ENCODE results near the gene APH1A. TPM values are rescaled to one million over a fixed set of nuclear protein-coding genes. Genes with fewer than 3 reads are reported as not detected.

APH1A gene
- total RNA-seq, 1 experiment from 2014 or later, result 130 TPM

DNA sequence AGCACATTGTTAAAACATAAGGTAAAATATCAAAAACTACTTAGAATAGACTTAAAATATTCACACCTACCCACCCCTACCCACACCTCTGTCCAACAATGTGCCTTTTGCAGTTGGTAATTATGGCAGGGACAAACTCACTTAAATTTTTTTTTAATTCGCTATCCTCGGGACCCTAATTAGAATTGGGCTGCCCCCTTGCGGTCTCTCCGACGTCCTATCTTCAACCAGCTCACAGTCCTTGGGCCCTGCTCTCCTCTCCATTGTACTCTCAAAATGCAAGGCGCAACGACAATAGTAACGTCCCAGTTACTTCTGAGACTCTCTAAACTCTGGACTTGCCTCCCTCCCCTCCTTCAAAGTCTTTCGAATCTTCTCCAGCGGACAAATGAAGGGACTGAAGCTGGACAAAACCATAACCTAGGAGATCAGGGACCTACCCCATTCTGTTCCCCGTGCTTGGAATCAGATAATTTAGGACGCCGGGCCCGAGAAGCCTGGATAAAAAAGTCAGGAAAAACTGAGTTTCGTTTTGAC is 12.5 kb upstream of the APH1A start:
- no peaks in the 10 kb centered on the region for H3K9me3 ChIP-seq (ENCODE audit: low read length)
- H3K4me2 ChIP-seq (ENCODE audit: low read depth, low read length, poor library complexity, severe bottlenecking), result peak overlapping the region; percentile 18
- H2AFZ ChIP-seq (ENCODE audit: low read length), result no peak overlapping the region
- H4K20me1 ChIP-seq (ENCODE audit: insufficient read depth, low read depth, low read length), result no peaks in the 10 kb centered on the region
- no peaks in the 10 kb centered on the region for H3K9me2 ChIP-seq (replicated peaks; ENCODE audit: insufficient read depth, low read length)
- H3K79me2 ChIP-seq (ENCODE audit: low read length), result no peaks in the 10 kb centered on the region
- peaks cover 10% of the 10 kb centered on the region; the same call in 1 of the 2 replicates for H3K4me1 ChIP-seq (ENCODE audit: low read length)
- no peaks in the 10 kb centered on the region for H3K27me3 ChIP-seq (ENCODE audit: low read length)
- no peaks in the 10 kb centered on the region for H3K36me3 ChIP-seq (ENCODE audit: insufficient read depth, low read length)
- H3K4me3 ChIP-seq (ENCODE audit: low read length), result no peak overlapping the region
- no peak overlapping the region for H3K9ac ChIP-seq (ENCODE audit: low read length)
- no peak overlapping the region for H3K27ac ChIP-seq (ENCODE audit: low read length)
- DNase-seq, result peak; percentile 89

GRCh38 chr1:150280138-150280707 is 11.4 kb upstream of the APH1A start:
- Histone ChIP-seq H3K9me2 (replicated peaks; ENCODE audit: insufficient read depth, low read length) (no peaks in the 10 kb centered on the region), H3K4me3 (ENCODE audit: low read length) (no peak overlapping the region), H3K9ac (ENCODE audit: low read length) (no peak overlapping the region), H3K27me3 (ENCODE audit: low read length) (no peaks in the 10 kb centered on the region), H3K27ac (ENCODE audit: low read length) (no peak overlapping the region), H4K20me1 (ENCODE audit: insufficient read depth, low read depth, low read length) (no peaks in the 10 kb centered on the region), H2AFZ (ENCODE audit: low read length) (no peak overlapping the region), H3K4me2 (ENCODE audit: low read depth, low read length, poor library complexity, severe bottlenecking) (no peak overlapping the region), H3K4me1 (ENCODE audit: low read length) (peaks cover 8% of the 10 kb centered on the region; the same call in 1 of the 2 replicates), H3K36me3 (ENCODE audit: insufficient read depth, low read length) (no peaks in the 10 kb centered on the region), H3K79me2 (ENCODE audit: low read length) (no peaks in the 10 kb centered on the region), H3K9me3 (ENCODE audit: low read length) (no peaks in the 10 kb centered on the region)
- DNase-seq, result no peak

DNA sequence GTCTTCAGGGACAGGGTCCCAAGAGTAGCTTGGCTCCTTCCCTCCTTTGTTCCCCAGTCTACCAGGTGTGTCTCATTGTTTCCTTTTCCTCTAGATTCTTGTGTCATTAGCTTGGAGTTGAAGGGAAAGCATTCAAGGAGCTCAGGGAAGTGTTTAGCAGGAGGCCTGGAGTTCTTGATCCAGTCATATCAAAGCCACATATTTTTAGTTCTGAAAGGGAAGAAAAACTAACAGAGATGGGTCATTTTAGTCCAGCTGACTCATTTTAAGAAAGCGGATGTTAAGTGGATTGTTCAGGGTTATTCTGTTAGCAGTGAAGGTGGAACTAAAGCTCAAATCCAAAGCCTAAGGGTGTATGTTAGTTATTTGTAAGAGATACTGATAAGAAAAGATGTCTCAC is 4.5 kb upstream of the APH1A start:
- no peak overlapping the region for H3K27ac ChIP-seq (ENCODE audit: low read length)
- H3K9me2 ChIP-seq (replicated peaks; ENCODE audit: insufficient read depth, low read length), result no peaks in the 10 kb centered on the region
- H3K27me3 ChIP-seq (ENCODE audit: low read length), result no peaks in the 10 kb centered on the region
- DNase-seq, result no peak
- H2AFZ ChIP-seq (ENCODE audit: low read length), result no peak overlapping the region
- peak overlapping the region; percentile 68 for H3K4me3 ChIP-seq (ENCODE audit: low read length)
- H3K36me3 ChIP-seq (ENCODE audit: insufficient read depth, low read length), result no peaks in the 10 kb centered on the region
- H3K4me1 ChIP-seq (ENCODE audit: low read length), result peaks cover 28% of the 10 kb centered on the region
- no peaks in the 10 kb centered on the region for H3K9me3 ChIP-seq (ENCODE audit: low read length)
- H3K9ac ChIP-seq (ENCODE audit: low read length), result peak overlapping the region; percentile 66
- H3K79me2 ChIP-seq (ENCODE audit: low read length), result peaks cover 5% of the 10 kb centered on the region
- H3K4me2 ChIP-seq (ENCODE audit: low read depth, low read length, poor library complexity, severe bottlenecking), result peak overlapping the region; percentile 81
- no peaks in the 10 kb centered on the region for H4K20me1 ChIP-seq (ENCODE audit: insufficient read depth, low read depth, low read length)

DNA sequence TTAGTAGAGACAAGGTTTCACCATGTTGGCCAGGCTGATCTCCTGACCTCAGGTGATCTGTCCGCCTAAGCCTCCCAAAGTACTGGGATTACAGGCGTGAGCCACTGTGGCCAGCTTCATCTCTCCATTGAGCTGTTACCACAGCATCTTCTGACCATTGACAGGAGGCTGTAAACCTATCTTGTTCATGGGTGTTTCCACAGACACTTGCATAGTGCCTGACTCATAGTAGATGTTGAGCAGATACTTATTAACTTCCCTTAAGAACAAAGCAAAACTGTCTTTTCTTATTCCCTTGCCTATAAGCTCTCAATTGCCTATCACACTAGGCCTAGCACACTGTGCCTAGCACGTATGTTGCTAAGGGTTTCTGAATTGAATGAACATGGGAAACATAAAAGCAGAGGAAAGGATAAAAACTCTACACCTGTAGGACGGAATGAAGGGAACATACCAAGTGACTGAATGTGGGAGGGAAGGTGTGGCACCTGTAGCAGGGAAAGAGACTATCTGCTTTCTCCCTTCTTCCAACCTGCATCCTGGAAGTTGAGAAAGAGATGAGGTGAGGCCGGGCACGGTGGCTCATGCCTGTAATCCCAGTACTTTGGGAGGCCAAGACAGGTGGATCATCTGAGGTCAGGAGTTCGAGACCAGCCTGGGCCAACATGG is 2.6 kb upstream of the APH1A start:
- no peak for DNase-seq
- Histone ChIP-seq H3K9me2 (replicated peaks; ENCODE audit: insufficient read depth, low read length) (no peaks in the 10 kb centered on the region), H3K4me2 (ENCODE audit: low read depth, low read length, poor library complexity, severe bottlenecking) (no peak overlapping the region), H3K9me3 (ENCODE audit: low read length) (no peaks in the 10 kb centered on the region), H3K36me3 (ENCODE audit: insufficient read depth, low read length) (peaks cover 7% of the 10 kb centered on the region; the same call in 1 of the 2 replicates), H3K79me2 (ENCODE audit: low read length) (peaks cover 22% of the 10 kb centered on the region), H3K4me3 (ENCODE audit: low read length) (no peak overlapping the region), H3K4me1 (ENCODE audit: low read length) (peaks cover 40% of the 10 kb centered on the region), H3K27me3 (ENCODE audit: low read length) (no peaks in the 10 kb centered on the region), H2AFZ (ENCODE audit: low read length) (no peak overlapping the region), H3K9ac (ENCODE audit: low read length) (no peak overlapping the region), H3K27ac (ENCODE audit: low read length) (no peak overlapping the region), H4K20me1 (ENCODE audit: insufficient read depth, low read depth, low read length) (peaks cover 4% of the 10 kb centered on the region; the same call in 1 of the 2 replicates)

GRCh38 chr1:150269451-150269850 is 635 bp upstream of the APH1A start:
- H3K27ac ChIP-seq (ENCODE audit: low read length), result no peak overlapping the region
- H3K4me1 ChIP-seq (ENCODE audit: low read length), result peaks cover 40% of the 10 kb centered on the region
- no peak for DNase-seq
- no peaks in the 10 kb centered on the region for H3K9me2 ChIP-seq (replicated peaks; ENCODE audit: insufficient read depth, low read length)
- H3K79me2 ChIP-seq (ENCODE audit: low read length), result peaks cover 22% of the 10 kb centered on the region
- no peaks in the 10 kb centered on the region for H3K27me3 ChIP-seq (ENCODE audit: low read length)
- H3K36me3 ChIP-seq (ENCODE audit: insufficient read depth, low read length), result peaks cover 19% of the 10 kb centered on the region
- H2AFZ ChIP-seq (ENCODE audit: low read length), result 0 out of 2 replicates have a peak overlapping the region, but pooled peaks have one; percentile 18
- H3K9me3 ChIP-seq (ENCODE audit: low read length), result no peaks in the 10 kb centered on the region
- H3K4me3 ChIP-seq (ENCODE audit: low read length), result peak overlapping the region; percentile 93
- peak overlapping the region; percentile 86 for H3K4me2 ChIP-seq (ENCODE audit: low read depth, low read length, poor library complexity, severe bottlenecking)
- H3K9ac ChIP-seq (ENCODE audit: low read length), result peak overlapping the region; percentile 96
- peaks cover 4% of the 10 kb centered on the region; the same call in 1 of the 2 replicates for H4K20me1 ChIP-seq (ENCODE audit: insufficient read depth, low read depth, low read length)

DNA sequence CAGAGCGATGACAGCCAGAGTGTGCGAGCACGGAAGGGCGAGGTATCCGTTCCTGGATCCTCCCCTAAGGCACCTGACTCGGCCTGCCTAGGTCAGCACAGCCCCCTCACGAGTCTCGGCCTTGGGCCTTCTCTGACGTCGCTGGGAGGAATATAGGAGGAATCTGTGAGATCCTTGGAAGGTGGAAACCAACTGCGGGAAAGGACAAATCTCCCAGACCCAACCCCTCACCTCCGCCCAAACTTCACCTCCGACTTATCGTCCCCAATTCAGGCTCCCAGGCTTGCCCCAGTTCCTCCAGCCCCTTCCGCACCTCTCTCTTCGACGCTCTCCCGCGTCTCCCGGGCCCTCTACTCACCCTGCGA is 494 bp downstream of the APH1A start:
- H3K36me3 ChIP-seq (ENCODE audit: insufficient read depth, low read length), result peaks cover 20% of the 10 kb centered on the region
- peak overlapping the region; percentile 67 for H3K27ac ChIP-seq (ENCODE audit: low read length)
- H3K4me2 ChIP-seq (ENCODE audit: low read depth, low read length, poor library complexity, severe bottlenecking), result peak overlapping the region; percentile 86
- H4K20me1 ChIP-seq (ENCODE audit: insufficient read depth, low read depth, low read length), result peaks cover 4% of the 10 kb centered on the region; the same call in 1 of the 2 replicates
- peaks cover 22% of the 10 kb centered on the region for H3K79me2 ChIP-seq (ENCODE audit: low read length)
- peak overlapping the region; percentile 13; the same call in 1 of the 2 replicates for H2AFZ ChIP-seq (ENCODE audit: low read length)
- DNase-seq, result peak; percentile 69
- peaks cover 38% of the 10 kb centered on the region for H3K4me1 ChIP-seq (ENCODE audit: low read length)
- no peaks in the 10 kb centered on the region for H3K27me3 ChIP-seq (ENCODE audit: low read length)
- H3K9me3 ChIP-seq (ENCODE audit: low read length), result no peaks in the 10 kb centered on the region
- H3K9ac ChIP-seq (ENCODE audit: low read length), result peak overlapping the region; percentile 96
- H3K4me3 ChIP-seq (ENCODE audit: low read length), result peak overlapping the region; percentile 93
- H3K9me2 ChIP-seq (replicated peaks; ENCODE audit: insufficient read depth, low read length), result no peaks in the 10 kb centered on the region

DNA sequence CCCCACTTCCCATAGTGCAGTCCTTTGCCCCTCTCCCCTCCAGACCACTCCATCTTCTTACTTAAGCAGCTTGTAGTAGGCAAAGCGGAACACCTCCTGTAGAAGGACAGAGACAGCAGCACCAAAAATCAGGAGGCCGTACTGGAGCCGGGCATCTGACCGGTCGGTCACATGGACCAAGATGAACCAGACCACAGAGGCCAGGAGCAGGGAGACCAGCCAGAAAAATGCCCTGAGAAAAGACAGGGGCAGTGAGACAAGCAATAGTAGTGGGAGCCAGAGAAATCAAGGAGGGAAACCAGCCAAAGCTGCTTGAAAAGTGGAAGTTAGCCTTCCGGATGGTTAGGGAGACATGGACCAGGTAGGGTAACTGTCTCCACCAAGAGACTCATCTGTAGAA is 920 bp downstream of the APH1A start:
- Histone ChIP-seq H2AFZ (ENCODE audit: low read length) (no peak overlapping the region), H3K4me3 (ENCODE audit: low read length) (peak overlapping the region; percentile 93), H3K9me3 (ENCODE audit: low read length) (no peaks in the 10 kb centered on the region), H3K4me2 (ENCODE audit: low read depth, low read length, poor library complexity, severe bottlenecking) (peak overlapping the region; percentile 86), H3K27ac (ENCODE audit: low read length) (peak overlapping the region; percentile 67; the same call in 1 of the 2 replicates), H3K79me2 (ENCODE audit: low read length) (peaks cover 22% of the 10 kb centered on the region), H3K36me3 (ENCODE audit: insufficient read depth, low read length) (peaks cover 20% of the 10 kb centered on the region), H3K9ac (ENCODE audit: low read length) (peak overlapping the region; percentile 96), H3K4me1 (ENCODE audit: low read length) (peaks cover 38% of the 10 kb centered on the region), H4K20me1 (ENCODE audit: insufficient read depth, low read depth, low read length) (peaks cover 4% of the 10 kb centered on the region; the same call in 1 of the 2 replicates), H3K27me3 (ENCODE audit: low read length) (no peaks in the 10 kb centered on the region), H3K9me2 (replicated peaks; ENCODE audit: insufficient read depth, low read length) (no peaks in the 10 kb centered on the region)
- no peak for DNase-seq

DNA sequence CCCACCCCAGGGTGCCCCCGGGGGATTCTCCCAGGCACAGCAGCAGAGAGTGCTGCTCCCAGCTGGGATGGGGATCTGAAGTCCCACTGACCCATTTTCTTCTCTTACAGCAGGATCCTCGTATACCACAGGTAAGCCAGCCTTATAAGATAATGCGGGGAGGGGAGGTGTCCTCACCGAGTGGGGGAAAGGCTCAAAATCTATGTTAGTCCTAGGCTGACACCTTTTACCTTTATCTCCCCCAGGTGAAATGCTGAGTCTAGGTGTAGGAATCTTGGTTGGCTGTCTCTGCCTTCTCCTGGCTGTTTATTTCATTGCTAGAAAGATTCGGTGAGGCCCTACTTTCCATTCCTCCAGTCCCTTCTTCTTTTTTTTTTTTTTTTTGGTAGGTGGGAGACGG is 5.3 kb downstream of the APH1A start:
- Histone ChIP-seq H3K36me3 (ENCODE audit: insufficient read depth, low read length) (peaks cover 20% of the 10 kb centered on the region), H3K9ac (ENCODE audit: low read length) (0 out of 2 replicates have a peak overlapping the region, but pooled peaks have one; percentile 32), H3K9me2 (replicated peaks; ENCODE audit: insufficient read depth, low read length) (no peaks in the 10 kb centered on the region), H3K4me2 (ENCODE audit: low read depth, low read length, poor library complexity, severe bottlenecking) (peak overlapping the region; percentile 40), H3K9me3 (ENCODE audit: low read length) (no peaks in the 10 kb centered on the region), H2AFZ (ENCODE audit: low read length) (no peak overlapping the region), H3K4me3 (ENCODE audit: low read length) (no peak overlapping the region), H3K79me2 (ENCODE audit: low read length) (peaks cover 20% of the 10 kb centered on the region), H3K4me1 (ENCODE audit: low read length) (peaks cover 40% of the 10 kb centered on the region), H4K20me1 (ENCODE audit: insufficient read depth, low read depth, low read length) (peaks cover 4% of the 10 kb centered on the region; the same call in 1 of the 2 replicates), H3K27me3 (ENCODE audit: low read length) (no peaks in the 10 kb centered on the region), H3K27ac (ENCODE audit: low read length) (peak overlapping the region; percentile 36; the same call in 1 of the 2 replicates)
- no peak for DNase-seq
